Esophagus squamous epithelium (tissue), 5 donors: Measurements from ENCODE around the gene GCNT2. TPM values are rescaled to one million over a fixed set of nuclear protein-coding genes. Genes with fewer than 3 reads are reported as not detected.
"Not testable (repeated sequence)": the region's sequence is repeated elsewhere in the genome, so short reads cannot be mapped to it uniquely, and the experiment has no call there.

Experiments
- DNase-seq: peaks from one replicate; lab custom pipeline; 2025; lab: John Stamatoyannopoulos, UW
- H3K27ac ChIP-seq, 4 donors: fragments of 200-600 bp; sonication (generic); one replicate each; pipeline ENCODE4 v1.5.1; 2016 to 2019; ENCODE audit warnings: mild to moderate bottlenecking in 1 of 4
- H3K27me3 ChIP-seq, 4 donors: fragments of 200-600 bp; sonication (generic); 1 replicate in 3 of 4; 2 replicates in 1 of 4; pipeline versions ENCODE4 v1.5.1 to v1.6.0; 2017 to 2021; ENCODE audit warnings: antibody characterized with exemption in 1 of 4
- H3K36me3 ChIP-seq, 3 donors: fragments of 200-600 bp; sonication (generic); one replicate each; pipeline ENCODE4 v1.5.1; 2016 to 2019
- H3K4me1 ChIP-seq, 3 donors: fragments of 200-600 bp; sonication (generic); one replicate each; pipeline ENCODE4 v1.5.1; 2017 to 2019
- H3K4me3 ChIP-seq, 4 donors: fragments of 200-600 bp; sonication (generic); 1 replicate in 3 of 4; 2 replicates in 1 of 4; pipeline ENCODE4 v1.5.1; 2016 to 2019; ENCODE audit warnings: mild to moderate bottlenecking in 2 of 4, moderate library complexity in 1 of 4
- H3K9me3 ChIP-seq, 3 donors: fragments of 200-600 bp; sonication (generic); one replicate each; pipeline ENCODE4 v1.5.1; 2016 to 2019
- CTCF ChIP-seq, 6 experiments: fragments of 450-650 bp in 4 of 6; fragments of 200-600 bp in 2 of 6; sonication (generic) in 2 of 6; IDR thresholded peaks; one replicate each; pipeline ENCODE4 v1.5.1; 2016 to 2019; ENCODE audit warnings: antibody characterized with exemption in 6 of 6, mild to moderate bottlenecking in 4 of 6, moderate library complexity in 4 of 6
- POLR2A ChIP-seq, 4 donors: fragments of 450-650 bp; IDR thresholded peaks; one replicate each; pipeline ENCODE4 v1.6.1; 2017; ENCODE audit warnings: antibody characterized with exemption in 4 of 4, mild to moderate bottlenecking in 4 of 4, moderate library complexity in 3 of 4
- WGBS, 2 donors: methylation state at CpG; one replicate each; pipeline ENCODE4 v1.1.5; 2018; 5-methylcytosine and 5-hydroxymethylcytosine counted together
- intact Hi-C: fragments of 100-400 bp; cut with DNase I; formaldehyde crosslinking; loops from one replicate; pipeline ENCODE4 v1.15.0; 2022
- total RNA-seq, 4 donors: library from RNA; depleted of rRNA; stranded (reverse); fragments of >200 nt; gene quantifications; one replicate each; pipeline ENCODE4 v1.1.0, GENCODE V29; 2016
- donor health status: DM: yes; HTN: yes; CAD: no.

GCNT2 gene
- total RNA-seq, 4 donors from 2014 or later: 6.9 to 17.2 (median 8.9) TPM

DNA sequence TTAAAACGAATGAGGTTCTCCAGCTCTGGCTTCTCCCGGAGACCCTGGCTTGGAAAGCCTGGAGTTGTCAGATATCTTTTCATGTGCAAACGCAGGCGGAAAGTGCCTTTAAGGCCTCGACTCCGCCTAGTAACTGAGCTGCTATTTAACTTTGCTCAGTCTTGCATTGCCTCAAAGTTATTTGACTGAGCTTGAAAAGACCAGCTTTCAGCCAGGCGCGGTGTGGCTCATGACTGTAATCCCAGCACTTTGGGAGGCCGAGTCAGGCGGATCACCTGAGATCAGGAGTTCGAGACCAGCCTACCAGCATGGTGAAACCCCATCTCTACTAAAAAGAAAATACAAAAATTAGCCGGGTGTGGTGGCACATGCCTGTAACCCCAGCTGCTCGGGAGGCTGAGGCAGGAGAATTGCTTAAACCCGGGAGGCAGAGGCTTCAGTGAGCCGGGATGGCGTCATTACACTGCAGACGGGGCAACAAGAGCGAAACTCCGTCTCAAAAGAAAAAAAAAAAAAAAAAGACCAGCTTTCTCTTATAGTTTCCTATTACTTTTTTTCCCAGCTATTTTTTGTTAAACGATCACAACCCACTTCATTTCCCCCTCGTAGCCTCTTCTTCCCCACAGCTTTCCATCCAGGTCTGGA, 1.9 kb downstream of the GCNT2 start:
- Histone ChIP-seq H3K9me3 (no peaks in the 10 kb centered on the region), H3K27ac (peak overlapping the region; percentile 61 to 85 (median 82)), H3K36me3 (no peaks in the 10 kb centered on the region), H3K4me3 (peak overlapping the region in 2 of 4 donors; percentile 34 to 55), H3K4me1 (peaks cover 4 to 58% (median 7%) of the 10 kb centered on the region in 3 donors), H3K27me3 (no peaks in the 10 kb centered on the region)
- WGBS, 2 donors: 53 to 59% methylated on average over 19 to 21 of the region's 21 CpGs
- TF ChIP-seq CTCF (IDR thresholded peaks at IDR 0.05) (no peak), POLR2A (IDR thresholded peaks at IDR 0.05) (no peak)
- DNase-seq: no peak
- intact Hi-C loops: no loop called here

DNA sequence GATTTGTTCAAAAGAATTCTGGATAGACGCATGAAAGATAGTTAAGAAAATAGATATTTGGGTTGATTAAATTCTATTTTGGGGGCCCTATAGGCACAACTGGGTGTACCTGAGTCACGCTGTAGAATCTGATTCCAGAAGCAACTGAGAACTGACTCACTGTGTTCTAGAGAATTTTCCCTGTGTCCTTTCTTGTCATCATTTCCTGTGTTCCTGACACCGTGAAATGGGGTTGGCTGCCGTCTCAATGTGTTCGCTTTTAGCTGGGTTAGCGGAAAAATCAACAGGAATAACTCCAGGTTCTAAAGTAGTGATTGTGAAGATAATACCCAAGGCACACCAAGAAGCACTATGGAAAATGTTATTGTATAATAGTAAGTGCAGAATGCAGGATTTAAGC, 5.0 kb downstream of the GCNT2 start:
- H3K27ac ChIP-seq: peak overlapping the region in 3 of 4 donors; percentile 17 to 55 (median 34)
- H3K36me3 ChIP-seq: peaks cover 0 to 16% (median 0%) of the 10 kb centered on the region in 3 donors
- no peak overlapping the region for H3K4me3 ChIP-seq
- no peaks in the 10 kb centered on the region for H3K27me3 ChIP-seq
- TF ChIP-seq POLR2A (IDR thresholded peaks at IDR 0.05): no peak
- no peak for TF ChIP-seq CTCF (IDR thresholded peaks at IDR 0.05)
- H3K4me1 ChIP-seq: peaks cover 0 to 34% (median 4%) of the 10 kb centered on the region in 3 donors
- no peak for DNase-seq
- intact Hi-C loops: no loop called here
- 80 to 89% methylated on average over 6 of the region's 6 CpGs for WGBS, 2 donors
- no peaks in the 10 kb centered on the region for H3K9me3 ChIP-seq

DNA sequence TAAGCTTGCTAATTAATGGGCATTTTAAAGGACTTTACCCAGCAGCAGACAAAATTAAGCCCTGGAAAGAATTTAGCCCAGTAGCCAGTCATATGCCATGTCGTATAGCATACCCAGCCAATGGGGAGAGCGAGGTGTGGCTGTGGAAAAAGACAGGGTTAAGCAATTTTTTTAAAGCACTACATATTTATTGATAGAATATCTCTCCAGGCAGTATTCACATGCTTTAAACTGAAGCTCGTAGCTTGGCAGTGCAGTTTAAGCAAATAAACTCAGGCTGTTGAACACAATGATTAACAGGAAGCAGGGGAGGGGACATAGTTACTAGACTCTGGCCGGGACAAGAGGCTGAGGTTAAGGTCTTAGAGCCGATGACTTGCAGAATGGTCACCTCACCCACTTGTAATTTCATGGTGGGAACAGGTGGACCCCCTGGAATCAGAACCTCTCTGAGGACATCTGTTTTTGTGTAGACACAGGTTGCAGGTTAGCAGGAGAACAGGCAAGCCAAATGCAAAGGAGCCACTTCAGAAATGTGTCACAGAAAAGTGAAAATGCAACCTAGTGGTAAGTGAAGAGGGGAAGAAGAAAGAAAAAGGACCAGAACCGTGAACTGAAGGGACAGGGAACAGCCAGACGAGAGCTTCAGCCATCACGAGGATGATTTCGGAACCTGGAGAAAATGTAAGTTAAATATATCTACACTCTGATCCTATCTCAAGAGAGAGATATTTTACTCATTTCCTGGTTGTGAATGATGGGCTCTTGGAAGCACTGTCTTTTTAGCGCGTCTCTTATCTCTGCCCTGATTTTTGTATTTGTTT, 7.2 kb downstream of the GCNT2 start:
- no peak for DNase-seq
- Histone ChIP-seq H3K27ac (peak overlapping the region; percentile 7 to 74 (median 50)), H3K4me1 (peaks cover 0 to 20% (median 0%) of the 10 kb centered on the region in 3 donors), H3K4me3 (peak overlapping the region; percentile 11 to 56 (median 36)), H3K9me3 (no peaks in the 10 kb centered on the region), H3K27me3 (no peaks in the 10 kb centered on the region), H3K36me3 (peaks cover 0 to 21% (median 0%) of the 10 kb centered on the region in 3 donors)
- intact Hi-C loops: no loop called here
- TF ChIP-seq CTCF (IDR thresholded peaks at IDR 0.05) (no peak), POLR2A (IDR thresholded peaks at IDR 0.05) (peak in 1 of 4 donors; percentile 26)
- WGBS, 2 donors: 35 to 37% methylated on average over 10 to 11 of the region's 11 CpGs

- H3K4me1 ChIP-seq: peaks cover 0 to 18% (median 0%) of the 10 kb centered on the region in 3 donors
- TF ChIP-seq CTCF (IDR thresholded peaks at IDR 0.05): no peak
- TF ChIP-seq POLR2A (IDR thresholded peaks at IDR 0.05): no peak
- peak overlapping the region in 3 of 4 donors; percentile 35 to 74 (median 64) for H3K27ac ChIP-seq
- no peaks in the 10 kb centered on the region for H3K27me3 ChIP-seq
- peaks cover 0 to 21% (median 0%) of the 10 kb centered on the region in 3 donors for H3K36me3 ChIP-seq
- WGBS, 2 donors: 66 to 67% methylated on average over 15 to 16 of the region's 16 CpGs
- H3K4me3 ChIP-seq: peak overlapping the region in 3 of 4 donors; percentile 32 to 56 (median 39)
- DNase-seq: no peak
- intact Hi-C loops: no loop called here
- no peaks in the 10 kb centered on the region for H3K9me3 ChIP-seq
Observed at GRCh38 chr6:10529231-10529801, 8.2 kb downstream of the GCNT2 start.

- peaks cover 0 to 21% (median 0%) of the 10 kb centered on the region in 3 donors for H3K36me3 ChIP-seq
- H3K4me3 ChIP-seq: peak overlapping the region in 2 of 4 donors; percentile 39 to 56
- 89% methylated on average over 13 of the region's 13 CpGs for WGBS, 2 donors
- H3K27ac ChIP-seq: peak overlapping the region in 2 of 4 donors; percentile 35 to 64
- H3K9me3 ChIP-seq, intact Hi-C loops, DNase-seq, H3K27me3 ChIP-seq: not testable (repeated sequence)
- peaks cover 0 to 18% (median 0%) of the 10 kb centered on the region in 3 donors for H3K4me1 ChIP-seq
Observed at GRCh38 chr6:10529828-10530374, 8.8 kb downstream of the GCNT2 start.
